Subcutaneous abdominal adipose tissue (tissue), 5 donors: ENCODE results near the gene CDC42EP3.

Experiments used
- H3K27ac ChIP-seq: one replicate; pipeline ENCODE4 v1.7.0; 2013; ENCODE audit warnings: low read depth, mild to moderate bottlenecking, inconsistent platforms, low read length, moderate library complexity
- H3K27me3 ChIP-seq, 5 donors: one replicate each; pipeline ENCODE4 v1.7.0; 2013; ENCODE audit warnings: low read length in 5 of 5, inconsistent platforms in 1 of 5; ENCODE audit not compliant: control insufficient read depth in 5 of 5, insufficient read depth in 4 of 5
- H3K36me3 ChIP-seq, 5 donors: one replicate each; pipeline ENCODE4 v1.7.0; 2013; ENCODE audit warnings: low read length in 5 of 5; ENCODE audit not compliant: control insufficient read depth in 5 of 5, insufficient read depth in 5 of 5
- H3K4me1 ChIP-seq, 5 donors: one replicate each; pipeline ENCODE4 v1.7.0; 2013; ENCODE audit warnings: low read length in 5 of 5, mild to moderate bottlenecking in 3 of 5, moderate library complexity in 1 of 5; ENCODE audit not compliant: control insufficient read depth in 5 of 5, insufficient read depth in 5 of 5
- H3K4me3 ChIP-seq, 5 donors: one replicate each; pipeline ENCODE4 v1.7.0; 2013; ENCODE audit warnings: low read length in 5 of 5, low read depth in 1 of 5
- H3K9ac ChIP-seq, 5 donors: one replicate each; pipeline ENCODE4 v1.7.0; 2013; ENCODE audit warnings: low read length in 5 of 5, mild to moderate bottlenecking in 4 of 5, moderate library complexity in 3 of 5
- H3K9me3 ChIP-seq, 5 donors: one replicate each; pipeline ENCODE4 v1.7.0; 2013; ENCODE audit warnings: low read length in 5 of 5; ENCODE audit not compliant: control insufficient read depth in 5 of 5
- donor health status: healthy.
- donor health status: healthy.
- donor health status: healthy.
- donor health status: healthy.
- donor health status: healthy.

CDC42EP3 gene, protein sequence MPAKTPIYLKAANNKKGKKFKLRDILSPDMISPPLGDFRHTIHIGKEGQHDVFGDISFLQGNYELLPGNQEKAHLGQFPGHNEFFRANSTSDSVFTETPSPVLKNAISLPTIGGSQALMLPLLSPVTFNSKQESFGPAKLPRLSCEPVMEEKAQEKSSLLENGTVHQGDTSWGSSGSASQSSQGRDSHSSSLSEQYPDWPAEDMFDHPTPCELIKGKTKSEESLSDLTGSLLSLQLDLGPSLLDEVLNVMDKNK

GRCh38 chr2:37671009-37671815 is at the start of gene CDC42EP3:
TSS of gene CDC42EP3 (minus strand) at chr2:37671642. CDS start at chr2:37646587, 25,055 bp downstream.
- Histone ChIP-seq H3K36me3 (no peaks in the 10 kb centered on the region), H3K9ac (peak within 1 kb of the TSS in 4 of 5 donors; percentile 76 to 88 (median 86)), H3K9me3 (no peaks in the 10 kb centered on the region), H3K4me1 (peaks cover 3 to 47% (median 37%) of the 10 kb centered on the region in 5 donors), H3K27me3 (no peaks in the 10 kb centered on the region), H3K4me3 (peak within 1 kb of the TSS; percentile 63 to 90 (median 86)), H3K27ac (peak within 1 kb of the TSS; percentile 81)

DNA sequence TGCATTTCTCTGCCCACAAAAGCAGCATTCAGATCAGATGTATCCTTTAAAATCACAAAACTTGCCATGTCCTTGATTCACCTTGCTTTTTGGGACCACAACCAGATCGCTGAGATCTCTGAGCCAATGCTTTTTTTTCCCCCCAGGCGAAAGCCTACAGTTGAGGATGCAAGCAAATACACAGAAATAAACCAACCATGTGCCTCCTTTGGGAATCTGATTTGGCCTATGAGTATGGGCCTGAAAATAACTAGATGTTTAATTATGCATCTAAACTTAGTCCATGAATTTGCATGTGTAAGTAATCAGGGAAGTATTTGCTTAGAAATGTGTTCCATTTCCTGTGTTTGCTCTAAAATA is 49.7 kb upstream of the CDC42EP3 start:
- H3K9me3 ChIP-seq: no peaks in the 10 kb centered on the region
- H3K4me1 ChIP-seq: no peaks in the 10 kb centered on the region
- H3K9ac ChIP-seq: no peak overlapping the region
- H3K4me3 ChIP-seq: no peak overlapping the region
- H3K27ac ChIP-seq: no peak overlapping the region
- H3K36me3 ChIP-seq: no peaks in the 10 kb centered on the region
- no peaks in the 10 kb centered on the region for H3K27me3 ChIP-seq

GRCh38 chr2:37720533-37721200 is 49.2 kb upstream of the CDC42EP3 start:
- Histone ChIP-seq H3K4me3 (no peak overlapping the region), H3K36me3 (no peaks in the 10 kb centered on the region), H3K9ac (no peak overlapping the region), H3K27me3 (no peaks in the 10 kb centered on the region), H3K4me1 (no peaks in the 10 kb centered on the region), H3K27ac (no peak overlapping the region), H3K9me3 (no peaks in the 10 kb centered on the region)

- peaks cover 0 to 6% (median 3%) of the 10 kb centered on the region in 5 donors for H3K9me3 ChIP-seq
- H3K27ac ChIP-seq: no peak overlapping the region
- no peak overlapping the region for H3K4me3 ChIP-seq
- no peaks in the 10 kb centered on the region for H3K4me1 ChIP-seq
- H3K9ac ChIP-seq: no peak overlapping the region
- H3K27me3 ChIP-seq: no peaks in the 10 kb centered on the region
- H3K36me3 ChIP-seq: no peaks in the 10 kb centered on the region
Observed at GRCh38 chr2:37718515-37719161, 47.2 kb upstream of the CDC42EP3 start.

- Histone ChIP-seq H3K9me3 (peaks cover 0 to 8% (median 3%) of the 10 kb centered on the region in 5 donors), H3K9ac (no peak overlapping the region), H3K4me3 (no peak overlapping the region), H3K27me3 (no peaks in the 10 kb centered on the region), H3K27ac (no peak overlapping the region), H3K4me1 (no peaks in the 10 kb centered on the region), H3K36me3 (no peaks in the 10 kb centered on the region)
Observed at GRCh38 chr2:37713258-37713700, 41.8 kb upstream of the CDC42EP3 start.

GRCh38 chr2:37711831-37712230 is 40.4 kb upstream of the CDC42EP3 start:
- H3K27ac ChIP-seq: no peak overlapping the region

GRCh38 chr2:37711308-37711731 is 39.9 kb upstream of the CDC42EP3 start:
- Histone ChIP-seq H3K9ac (no peak overlapping the region), H3K4me3 (no peak overlapping the region), H3K27ac (no peak overlapping the region), H3K27me3 (no peaks in the 10 kb centered on the region), H3K36me3 (no peaks in the 10 kb centered on the region), H3K9me3 (peaks cover 0 to 8% (median 3%) of the 10 kb centered on the region in 5 donors), H3K4me1 (peaks cover 0 to 2% (median 0%) of the 10 kb centered on the region in 5 donors)

More at GRCh38 chr2:37711831-37712230, 40.4 kb upstream of the CDC42EP3 start:
- H3K36me3 ChIP-seq: no peaks in the 10 kb centered on the region
- no peak overlapping the region for H3K9ac ChIP-seq
- peaks cover 0 to 8% (median 3%) of the 10 kb centered on the region in 5 donors for H3K9me3 ChIP-seq
- H3K27me3 ChIP-seq: no peaks in the 10 kb centered on the region
- H3K4me1 ChIP-seq: peaks cover 0 to 2% (median 0%) of the 10 kb centered on the region in 5 donors
- no peak overlapping the region for H3K4me3 ChIP-seq

DNA sequence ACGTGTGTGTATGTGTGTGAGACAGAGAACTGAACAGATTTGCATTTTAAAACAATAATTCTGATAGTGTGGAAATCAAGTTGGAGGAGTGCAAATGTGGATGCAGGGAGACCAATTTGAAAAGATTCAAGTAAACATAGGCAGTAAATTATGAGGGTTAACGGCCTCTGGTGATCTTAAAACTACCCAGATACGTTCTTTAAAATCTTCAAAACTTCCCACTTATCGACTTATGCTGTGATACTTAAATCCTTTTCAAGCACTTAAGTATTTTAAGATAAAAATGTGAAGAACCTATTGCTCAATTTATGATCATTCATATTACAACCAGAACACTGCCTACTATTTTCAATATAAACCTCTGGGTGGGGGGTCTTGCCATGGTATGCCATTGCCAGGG is 37.7 kb upstream of the CDC42EP3 start:
- Histone ChIP-seq H3K9me3 (peaks cover 0 to 2% (median 0%) of the 10 kb centered on the region in 5 donors), H3K36me3 (no peaks in the 10 kb centered on the region), H3K27me3 (no peaks in the 10 kb centered on the region), H3K9ac (no peak overlapping the region), H3K4me1 (peaks cover 0 to 2% (median 0%) of the 10 kb centered on the region in 5 donors), H3K4me3 (no peak overlapping the region), H3K27ac (no peak overlapping the region)

DNA sequence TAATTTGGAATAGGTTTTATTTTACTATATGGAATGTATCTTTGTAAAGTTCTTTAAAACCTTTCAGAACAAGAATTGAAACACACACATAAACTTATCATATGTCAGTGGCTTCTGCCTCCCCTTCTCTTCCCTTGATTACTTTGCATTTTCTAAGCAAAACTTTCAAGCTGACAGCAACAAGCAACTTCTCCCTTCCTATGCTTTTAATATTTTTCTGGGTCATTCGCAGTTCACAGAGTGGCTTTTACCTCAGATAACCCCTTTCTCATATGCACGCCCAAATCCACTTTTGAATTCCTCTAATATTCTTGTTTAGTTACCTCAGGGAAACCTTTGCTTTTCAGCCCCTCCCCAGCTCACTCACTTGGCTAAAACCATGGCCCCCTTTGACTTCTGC is 36.7 kb upstream of the CDC42EP3 start:
- Histone ChIP-seq H3K36me3 (no peaks in the 10 kb centered on the region), H3K27me3 (no peaks in the 10 kb centered on the region), H3K9me3 (peaks cover 0 to 1% (median 0%) of the 10 kb centered on the region in 5 donors), H3K4me3 (no peak overlapping the region), H3K9ac (no peak overlapping the region), H3K27ac (no peak overlapping the region), H3K4me1 (peaks cover 0 to 2% (median 0%) of the 10 kb centered on the region in 5 donors)
